Measurements from ENCODE around the gene DPEP1.

The DPEP1 gene

DNA sequence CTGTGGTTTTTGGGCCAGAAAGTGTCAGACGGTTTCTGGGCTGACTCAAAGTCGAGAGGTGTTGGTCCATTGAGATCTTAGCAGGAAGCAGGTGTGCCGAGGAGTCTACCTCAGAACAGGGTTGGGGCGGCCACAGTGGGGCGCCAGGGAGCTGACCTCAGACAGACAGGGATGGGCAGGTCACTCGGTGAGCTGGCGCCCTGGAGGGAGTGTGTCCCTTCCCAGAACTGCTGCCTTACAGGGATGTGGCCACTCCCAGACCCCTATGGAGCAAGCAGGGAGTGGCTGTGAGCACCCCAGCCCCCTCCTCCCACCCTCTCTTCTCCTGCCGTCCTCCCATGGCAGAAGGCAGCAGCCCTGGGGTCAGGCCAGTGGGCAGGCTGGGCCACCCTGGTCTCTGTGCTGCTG, 14.0 kb upstream of the DPEP1 start:
- DNase-seq (ENCODE audit: low read depth) = peak; percentile 70

GRCh38 chr16:89599902-89600301, 13.5 kb upstream of the DPEP1 start:
- no peak for DNase-seq (ENCODE audit: low read depth)

DNA sequence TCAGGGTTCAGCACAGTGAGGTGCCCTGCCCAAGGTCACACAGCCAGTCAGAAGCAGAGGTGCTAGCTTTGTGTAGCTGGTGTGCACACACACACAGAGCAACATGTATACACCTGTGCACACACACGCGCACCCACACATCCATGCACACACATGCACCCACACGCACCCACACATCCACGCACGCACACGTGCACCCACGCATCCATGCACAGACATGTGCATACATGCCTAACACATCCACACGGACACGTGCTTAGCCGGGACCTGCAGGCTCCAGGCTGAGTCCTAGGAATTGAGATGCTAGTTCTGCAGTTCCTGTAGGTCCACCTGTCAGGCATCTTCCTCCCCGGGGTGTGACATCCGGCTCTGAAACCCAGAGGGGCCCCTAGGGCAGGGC, 13.0 kb upstream of the DPEP1 start:
- DNase-seq (ENCODE audit: low read depth) = no peak

DNA sequence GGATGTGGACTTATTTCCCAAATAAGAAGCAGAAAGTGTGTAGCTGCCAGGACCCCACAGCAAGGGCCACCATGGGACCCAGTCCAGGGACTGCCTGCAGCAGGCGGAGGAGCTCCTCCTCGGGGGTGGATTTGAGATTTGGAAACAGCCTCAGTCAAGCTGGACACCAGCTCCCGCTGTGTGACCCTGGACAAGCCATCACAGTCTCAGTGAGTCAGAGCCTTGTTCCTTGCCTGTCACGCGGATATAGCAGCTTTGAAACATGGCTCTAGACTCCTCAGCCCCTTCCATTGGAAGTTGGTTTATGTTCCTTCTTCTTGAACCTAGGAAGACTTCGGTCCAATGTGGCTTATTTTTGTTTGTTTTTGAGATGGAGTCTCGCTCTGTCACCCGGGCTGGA, 12.5 kb upstream of the DPEP1 start:
- DNase-seq (ENCODE audit: low read depth) = no peak

DNA sequence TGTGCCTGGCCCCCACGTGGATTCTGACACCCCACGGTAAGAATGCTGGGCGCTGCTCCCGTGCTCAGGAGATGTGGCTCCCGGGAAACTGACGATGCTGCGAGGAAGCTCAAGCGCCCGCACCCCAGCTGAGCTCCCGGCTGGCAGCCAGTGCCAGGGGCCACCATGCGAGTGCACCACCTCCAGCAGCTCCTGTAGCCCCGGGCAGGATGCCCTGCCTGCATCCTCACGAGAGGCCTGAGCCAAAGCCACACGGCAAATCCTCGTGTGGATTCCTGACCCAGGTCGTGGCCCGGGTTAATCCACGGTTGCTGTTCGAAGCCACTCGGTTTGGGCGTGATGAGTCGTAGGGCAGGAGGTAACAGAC, 11.6 kb upstream of the DPEP1 start:
- no peak for DNase-seq (ENCODE audit: low read depth)

GRCh38 chr16:89602273-89602951, 11.0 kb upstream of the DPEP1 start:
- peak; percentile 93 for DNase-seq (ENCODE audit: low read depth)

GRCh38 chr16:89602952-89603590, 10.4 kb upstream of the DPEP1 start:
- no peak for DNase-seq (ENCODE audit: low read depth)

DNA sequence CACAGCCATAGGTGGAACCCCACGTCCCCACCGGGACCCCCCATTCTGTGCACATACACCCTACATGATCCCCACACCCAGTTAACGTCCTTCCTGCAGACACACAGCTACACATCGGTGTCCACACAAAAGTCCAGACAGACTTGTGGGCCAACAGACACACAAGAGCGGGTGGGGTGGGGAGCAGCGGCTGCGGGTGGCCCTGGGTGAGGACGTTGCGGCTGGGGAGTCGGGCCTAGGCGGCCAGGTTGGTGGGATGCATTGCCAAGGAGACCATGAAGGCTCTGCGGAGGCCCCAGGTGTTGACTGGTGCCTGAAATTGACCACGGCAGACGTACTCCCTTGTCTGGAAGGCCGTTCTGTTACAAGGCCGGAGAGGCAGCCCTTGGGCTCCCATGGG, 8.7 kb upstream of the DPEP1 start:
- DNase-seq (ENCODE audit: low read depth) = no peak

- DNase-seq (ENCODE audit: low read depth) = no peak
Observed at GRCh38 chr16:89605186-89605970, 8.1 kb upstream of the DPEP1 start.

DNA sequence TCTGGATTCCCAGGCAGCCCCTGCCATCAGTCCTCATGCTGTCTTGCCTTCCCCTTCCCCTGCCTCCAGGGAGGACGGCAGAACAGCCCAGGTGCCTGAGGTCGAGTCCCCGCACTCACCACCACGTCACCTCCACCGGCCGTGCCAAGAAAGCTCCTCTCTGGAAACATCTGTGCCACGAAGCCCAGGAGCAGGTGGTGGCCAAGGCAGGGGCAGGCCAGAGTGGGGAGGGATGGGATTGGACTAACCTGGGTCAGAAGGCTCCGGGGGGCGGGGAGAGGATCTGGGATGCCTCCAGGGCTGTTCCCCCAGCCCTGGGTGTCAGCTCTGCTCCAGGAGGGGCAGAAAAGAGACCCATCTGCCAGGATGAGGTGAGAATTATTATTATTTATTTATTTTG, 7.4 kb upstream of the DPEP1 start:
- no peak for DNase-seq (ENCODE audit: low read depth)

DNA sequence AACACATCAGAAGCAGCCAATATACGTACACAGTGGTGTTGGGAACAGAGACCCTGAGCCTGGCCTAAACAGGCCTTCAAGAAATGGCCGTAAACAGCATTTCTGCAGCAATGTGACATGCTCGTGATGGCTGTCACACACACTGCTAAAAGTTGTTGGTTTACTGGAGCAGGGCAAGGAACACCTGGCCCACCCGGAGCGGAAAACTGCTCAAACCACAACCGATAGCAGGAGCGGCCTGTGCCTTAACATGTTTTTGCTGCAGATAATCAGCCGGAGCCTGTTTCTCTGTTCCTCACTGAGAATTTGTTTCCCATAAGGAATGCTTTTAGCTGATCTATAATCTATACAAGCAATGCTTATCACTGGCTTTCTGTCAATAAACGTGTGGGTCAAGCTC, 6.0 kb upstream of the DPEP1 start:
- DNase-seq (ENCODE audit: low read depth) = no peak

- DNase-seq (ENCODE audit: low read depth) = no peak
Observed at GRCh38 chr16:89607937-89608740, 5.3 kb upstream of the DPEP1 start.

DNA sequence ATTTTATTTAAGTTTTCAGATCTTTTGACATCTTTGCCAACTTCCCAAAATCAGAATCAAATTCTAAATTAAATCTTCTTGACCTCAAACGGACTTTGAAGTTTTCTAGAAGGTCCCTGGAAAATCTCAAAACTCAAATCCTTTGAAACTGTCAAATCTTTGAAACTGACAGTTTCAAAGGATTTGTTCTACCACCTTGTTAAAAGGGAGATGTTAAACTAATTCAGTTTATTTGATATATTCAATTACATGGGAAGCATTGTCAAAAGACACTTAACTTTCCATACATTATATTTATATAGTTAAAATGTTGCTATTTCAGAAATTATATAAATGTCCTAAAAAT, 3.4 kb upstream of the DPEP1 start:
- no peak for DNase-seq (ENCODE audit: low read depth)

GRCh38 chr16:89612415-89613166, 851 bp upstream of the DPEP1 start:
- DNase-seq (ENCODE audit: low read depth) = no peak

- DNase-seq (ENCODE audit: low read depth) = no peak
Observed at GRCh38 chr16:89613954-89614459, 565 bp downstream of the DPEP1 start.

GRCh38 chr16:89615176-89615575, 1.7 kb downstream of the DPEP1 start:
- no peak for DNase-seq (ENCODE audit: low read depth)

GRCh38 chr16:89615596-89616090, 2.2 kb downstream of the DPEP1 start:
- peak; percentile 47 for DNase-seq (ENCODE audit: low read depth)

- no peak for DNase-seq (ENCODE audit: low read depth)
Observed at GRCh38 chr16:89616623-89617022, 3.2 kb downstream of the DPEP1 start.

DNA sequence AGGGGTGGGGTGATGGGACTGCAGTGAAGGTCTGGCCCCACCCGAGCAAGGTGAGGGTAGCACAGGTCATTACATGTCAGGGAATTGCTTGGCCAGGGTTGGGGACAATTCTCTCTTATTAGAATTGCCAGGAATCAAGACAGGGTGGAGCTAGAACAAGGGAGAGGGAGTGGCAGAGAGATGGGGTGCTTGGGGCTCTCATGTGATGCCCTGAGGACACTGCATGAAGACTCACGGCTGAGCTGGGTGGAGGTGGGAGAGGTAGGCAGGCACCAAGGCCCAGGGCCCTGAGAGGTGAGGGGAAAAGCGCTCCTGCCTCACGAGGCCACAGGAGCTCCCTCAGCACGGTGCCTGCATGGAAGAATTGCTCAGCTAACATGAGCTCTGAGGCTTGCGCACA, 3.6 kb downstream of the DPEP1 start:
- DNase-seq (ENCODE audit: low read depth) = no peak

GRCh38 chr16:89618109-89618998, 4.9 kb downstream of the DPEP1 start:
- peak; percentile 30 for DNase-seq (ENCODE audit: low read depth)
